Eye (tissue), 1 donor: ENCODE measurements around the gene CCDC6.
A peak's percentile ranks its signal among the peaks of the same experiment; 100 is the strongest.
"Not testable (repeated sequence)": the region's sequence is repeated elsewhere in the genome, so short reads cannot be mapped to it uniquely, and the experiment has no call there.

ENCODE experiments used
- DNase-seq: peaks from one replicate; pipeline ENCODE4 v3.0.0-alpha.2; 2015

CCDC6 gene

DNA sequence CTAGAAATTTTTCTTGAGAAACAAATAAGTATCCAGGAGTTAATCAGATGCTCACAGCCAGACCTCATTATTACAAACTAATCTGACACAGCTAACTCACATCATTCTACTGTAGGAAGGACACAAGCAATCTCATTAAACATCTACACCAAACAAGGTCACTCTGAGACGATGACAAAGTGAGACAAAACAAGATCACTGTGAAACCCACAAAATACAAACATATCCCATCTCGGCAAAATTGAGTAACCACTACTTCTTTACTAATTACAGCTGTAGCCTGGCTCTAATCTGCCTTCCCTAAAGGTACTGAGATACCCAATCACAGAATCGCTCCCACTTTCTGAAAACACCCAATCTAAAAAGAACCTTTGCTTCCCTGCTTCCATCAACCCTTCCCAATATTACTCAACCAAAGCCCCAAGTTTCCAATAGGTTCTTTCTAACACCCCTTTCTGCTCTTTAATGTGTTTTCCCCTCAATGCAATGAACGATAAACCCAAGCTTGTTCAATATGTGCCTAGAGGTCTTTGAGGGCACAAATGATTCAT is 26.9 kb downstream of the CCDC6 start:
- DNase-seq: no peak

DNA sequence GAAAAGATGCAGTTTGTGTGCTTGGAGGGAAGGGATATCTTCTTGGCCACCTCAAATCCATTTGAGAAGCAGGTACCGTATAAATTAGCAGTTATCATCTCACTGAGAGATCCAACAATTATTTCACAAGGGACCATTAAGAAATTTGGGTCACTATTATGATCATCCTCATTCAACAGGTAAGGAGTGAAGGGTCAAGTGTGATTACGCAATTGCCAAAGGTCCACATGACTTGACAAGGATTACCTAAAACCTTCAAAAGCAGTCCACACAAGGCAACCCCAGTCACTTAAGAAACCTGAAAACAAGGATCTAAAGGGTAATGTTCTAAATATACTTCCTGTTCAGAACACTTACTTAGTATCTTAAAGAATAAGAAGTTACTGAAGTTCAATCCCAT is 27.4 kb downstream of the CCDC6 start:
- DNase-seq: no peak

GRCh38 chr10:59878289-59878688 is 28.1 kb downstream of the CCDC6 start:
- DNase-seq: no peak

DNA sequence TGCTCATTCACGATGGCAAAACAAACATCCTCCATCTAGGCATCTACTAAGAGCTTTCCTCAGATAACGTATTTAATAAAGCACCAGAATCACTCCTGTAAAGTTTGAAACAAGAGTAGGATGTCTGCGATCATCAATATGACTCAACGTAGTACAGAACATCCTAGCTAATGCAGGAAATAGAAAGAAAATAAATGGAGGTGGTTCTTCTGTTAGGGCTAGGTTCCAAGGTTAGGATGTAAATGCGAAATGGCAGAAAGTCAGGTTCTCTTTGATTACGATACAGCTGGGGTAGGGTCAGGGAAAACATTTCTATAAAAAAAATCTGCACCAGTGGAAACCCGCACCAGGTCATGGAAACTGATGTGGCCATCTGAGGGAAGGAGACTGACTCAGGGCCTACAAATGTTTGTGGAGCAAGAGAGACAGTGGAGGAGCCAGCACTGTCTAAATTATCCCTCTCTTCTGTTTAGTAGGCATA is 29.1 kb downstream of the CCDC6 start:
- no peak for DNase-seq

DNA sequence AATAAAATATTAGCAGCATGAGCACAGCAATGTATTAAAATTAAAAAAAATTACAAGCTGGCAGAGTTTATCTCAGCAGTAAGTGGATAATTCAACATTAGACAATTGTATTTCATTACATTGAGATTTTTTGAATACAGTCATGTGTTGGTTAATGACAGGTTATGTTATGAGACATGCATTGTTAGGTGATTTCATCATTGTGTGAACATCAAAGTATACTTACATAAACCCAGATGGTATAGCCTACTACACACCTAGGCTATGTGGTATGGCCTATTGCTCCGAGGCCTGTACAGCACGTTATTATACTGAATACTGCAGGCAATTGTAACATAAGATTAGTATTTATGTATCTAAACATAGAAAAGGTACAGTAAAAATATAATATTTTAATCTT is 29.7 kb downstream of the CCDC6 start:
- no peak for DNase-seq

DNA sequence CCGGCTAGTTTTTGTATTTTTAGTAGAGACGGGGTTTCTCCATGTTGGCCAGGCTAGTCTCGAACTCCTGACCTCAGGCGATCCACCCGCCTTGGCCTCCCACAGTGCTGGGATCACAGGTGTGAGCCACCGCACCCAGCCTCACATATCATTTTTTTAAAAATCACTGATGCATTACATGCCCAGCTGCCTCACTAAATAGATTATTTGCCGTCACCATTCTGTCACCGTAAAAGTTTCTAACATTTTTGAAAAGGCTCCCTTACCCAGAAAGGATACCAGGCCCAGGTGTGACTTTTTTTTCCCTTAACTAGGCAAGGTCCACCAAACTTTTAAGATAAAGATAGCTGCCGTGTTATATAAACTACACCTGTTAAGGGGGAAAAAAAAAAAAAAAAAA is 30.1 kb downstream of the CCDC6 start:
- DNase-seq: not testable (repeated sequence)

DNA sequence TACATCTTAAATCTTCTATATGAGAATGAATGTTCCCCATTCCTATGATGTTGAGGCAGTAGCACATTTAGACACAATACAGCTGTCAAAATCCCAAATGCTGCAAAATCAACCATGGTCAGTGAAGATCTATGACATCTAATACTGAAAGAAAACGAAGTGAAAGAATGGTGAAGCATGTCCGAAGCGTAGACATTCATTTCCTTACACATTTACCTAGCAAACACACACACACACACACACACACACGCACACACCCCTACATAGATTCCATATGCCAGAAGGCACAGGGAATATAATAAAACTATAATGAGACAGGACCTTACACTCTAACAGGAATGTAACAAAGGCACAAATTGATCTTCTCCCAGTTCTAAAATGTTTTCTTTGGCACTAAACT is 32.5 kb downstream of the CCDC6 start:
- DNase-seq: no peak

DNA sequence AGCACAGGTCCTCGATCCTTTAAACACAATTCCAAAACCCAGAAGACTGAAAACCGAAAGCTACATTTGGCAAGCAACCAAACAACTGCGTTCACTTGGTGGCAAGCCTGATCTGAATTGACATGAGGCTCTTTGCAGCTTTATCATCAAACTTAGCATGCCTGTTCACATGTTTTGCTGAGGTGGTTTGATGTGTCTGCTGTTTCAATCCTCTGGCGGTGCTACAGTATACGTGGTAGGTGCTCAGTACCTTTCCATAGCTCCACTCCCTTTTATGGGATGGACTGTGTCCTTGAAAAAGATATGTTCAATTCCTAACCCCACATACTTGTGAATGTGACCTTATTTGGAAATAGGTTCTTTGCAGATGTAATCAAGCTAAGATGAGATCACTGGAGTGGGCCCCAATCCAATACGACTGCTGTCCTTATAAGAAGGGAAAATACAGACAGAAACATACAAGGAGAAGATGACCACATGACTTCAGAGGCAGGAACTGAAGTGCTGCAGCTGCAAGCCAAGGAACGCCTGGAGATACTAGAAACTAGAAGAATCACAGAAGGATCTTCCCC is 33.4 kb downstream of the CCDC6 start:
- DNase-seq: peak; percentile 30

- no peak for DNase-seq
Measured at GRCh38 chr10:59870152-59870551, 36.2 kb downstream of the CCDC6 start.

GRCh38 chr10:59869594-59869940 is 36.8 kb downstream of the CCDC6 start:
- no peak for DNase-seq

GRCh38 chr10:59868696-59869593 is 37.4 kb downstream of the CCDC6 start:
- no peak for DNase-seq

DNA sequence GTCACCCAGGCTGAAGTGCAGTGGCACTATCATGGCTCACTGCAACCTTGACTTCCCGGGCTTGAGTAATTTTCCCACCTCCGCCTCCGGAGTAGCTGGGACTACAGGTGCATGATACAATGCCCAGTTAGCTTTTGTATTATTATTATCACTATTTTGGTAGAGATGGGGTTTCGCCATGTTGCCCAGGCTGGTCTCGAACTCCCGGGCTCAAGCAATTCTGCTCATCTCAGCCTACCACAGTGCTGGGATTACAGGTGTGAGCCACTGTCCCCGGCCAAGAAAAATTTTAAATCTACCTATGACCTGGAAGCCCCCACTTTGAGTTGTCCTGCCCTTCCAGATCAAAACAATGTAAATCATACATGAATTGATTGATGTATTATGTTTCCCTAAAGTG is 38.8 kb downstream of the CCDC6 start:
- DNase-seq: no peak

DNA sequence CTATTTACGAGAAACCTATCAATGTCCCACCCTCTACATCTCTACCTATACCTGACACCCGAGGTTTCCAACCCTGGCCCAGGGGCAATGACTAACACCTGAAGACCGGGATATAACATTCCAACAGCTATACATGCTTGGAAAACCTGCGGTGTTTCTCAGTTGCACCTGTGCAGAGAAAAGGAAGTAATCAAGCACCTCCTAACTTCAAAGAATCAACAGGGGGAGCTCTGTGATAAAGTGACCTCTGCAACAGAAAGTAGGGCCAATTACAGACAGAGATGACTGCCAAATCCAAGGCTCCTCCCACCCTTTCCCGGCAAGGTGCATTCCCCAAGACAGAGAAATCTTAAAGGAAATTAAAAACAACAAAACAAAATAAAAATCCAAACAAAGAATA is 41.3 kb downstream of the CCDC6 start:
- DNase-seq: no peak

DNA sequence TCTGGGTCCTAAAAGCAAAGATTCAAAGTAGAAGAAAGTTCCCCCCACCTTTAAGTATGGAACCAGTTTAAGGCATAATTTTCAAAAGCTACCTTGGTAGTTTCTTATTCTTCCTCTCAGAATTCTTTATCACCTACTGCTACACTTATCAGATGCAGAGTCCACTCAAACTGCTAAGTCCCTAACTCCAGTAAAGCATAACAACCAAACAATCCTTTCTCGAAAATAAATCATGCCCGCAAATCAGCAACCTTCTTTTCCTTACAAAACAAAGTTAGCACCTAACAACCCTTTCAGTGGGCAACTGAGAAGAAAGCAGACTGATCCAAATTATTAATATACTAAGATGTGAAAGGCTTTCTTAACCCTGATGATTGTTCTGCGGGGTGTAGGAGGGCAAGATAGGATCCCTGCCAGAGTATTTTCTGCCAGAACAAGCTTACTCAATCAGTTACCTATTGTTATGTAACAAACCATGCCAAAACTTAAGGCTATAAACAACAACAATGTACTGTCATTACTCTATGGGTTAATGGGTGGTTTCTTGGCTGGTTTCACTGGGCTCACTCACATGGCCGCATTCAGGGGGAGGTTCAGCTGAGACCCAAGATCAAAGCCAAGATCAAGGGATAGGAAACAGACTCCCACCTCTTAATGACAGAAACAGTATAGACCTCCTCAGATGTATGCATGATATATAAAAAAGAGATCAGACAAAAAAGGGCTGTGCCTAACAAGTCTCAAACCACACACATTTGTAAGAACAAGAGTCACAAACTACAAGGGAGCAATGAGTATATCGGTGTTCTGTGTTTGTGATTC is 42.0 kb downstream of the CCDC6 start:
- DNase-seq: no peak

GRCh38 chr10:59859570-59859969 is 46.8 kb downstream of the CCDC6 start:
- DNase-seq: no peak

DNA sequence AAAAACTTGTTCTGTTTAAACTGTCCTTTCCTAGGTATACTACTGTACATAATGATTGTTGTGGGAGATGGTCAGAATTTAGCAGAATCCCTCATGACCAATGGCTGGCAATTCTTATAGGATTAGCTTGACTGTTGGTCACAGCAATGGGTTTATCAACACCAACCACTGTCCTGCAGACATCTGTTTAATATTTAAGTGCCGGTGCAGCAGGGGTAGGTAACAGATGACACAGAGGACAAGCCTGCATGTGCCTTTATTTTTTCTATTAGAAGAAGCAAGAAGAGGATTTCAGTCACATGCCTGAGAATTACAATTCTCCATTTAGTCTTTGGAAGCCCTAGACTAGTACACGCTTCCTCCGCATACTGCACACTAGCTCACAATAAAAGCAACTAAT is 48.4 kb downstream of the CCDC6 start:
- no peak for DNase-seq

DNA sequence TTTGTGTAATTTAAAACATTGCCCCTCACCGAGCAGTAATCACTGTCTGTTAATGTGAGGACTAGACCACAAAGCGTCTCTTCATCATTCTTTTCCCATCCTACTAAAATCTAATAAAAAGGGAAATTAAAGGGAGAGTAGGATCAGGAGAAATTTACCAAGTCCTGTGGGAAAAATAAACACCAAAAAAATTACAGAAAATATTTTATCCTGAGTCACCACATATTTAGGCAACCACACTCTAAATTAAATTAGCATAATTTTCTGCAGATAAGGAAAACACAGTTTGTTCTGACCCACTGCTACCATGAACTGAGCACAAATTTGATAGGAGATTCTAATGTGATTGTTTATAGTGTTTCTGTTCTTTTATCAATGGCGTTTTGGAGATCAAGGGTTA is 49.3 kb downstream of the CCDC6 start:
- no peak for DNase-seq

DNA sequence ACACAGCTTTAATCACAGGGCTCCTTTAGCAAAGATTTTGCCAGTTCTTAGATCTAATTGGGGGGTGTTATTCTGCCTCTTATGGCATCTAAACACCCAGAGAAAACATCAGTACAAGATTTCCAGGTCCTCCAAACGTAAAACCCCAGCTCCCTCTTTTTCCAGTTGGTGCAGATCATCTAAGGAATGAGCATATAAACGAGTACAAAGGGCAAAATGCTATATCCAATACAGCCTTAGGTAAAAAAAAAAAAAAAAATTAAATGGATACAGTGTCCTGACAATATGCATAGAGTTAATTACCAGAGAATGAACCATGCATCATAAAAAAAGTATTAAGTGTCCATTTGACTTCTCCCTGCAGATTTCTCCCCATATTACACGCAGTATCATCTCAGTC is 50.3 kb downstream of the CCDC6 start:
- no peak for DNase-seq

DNA sequence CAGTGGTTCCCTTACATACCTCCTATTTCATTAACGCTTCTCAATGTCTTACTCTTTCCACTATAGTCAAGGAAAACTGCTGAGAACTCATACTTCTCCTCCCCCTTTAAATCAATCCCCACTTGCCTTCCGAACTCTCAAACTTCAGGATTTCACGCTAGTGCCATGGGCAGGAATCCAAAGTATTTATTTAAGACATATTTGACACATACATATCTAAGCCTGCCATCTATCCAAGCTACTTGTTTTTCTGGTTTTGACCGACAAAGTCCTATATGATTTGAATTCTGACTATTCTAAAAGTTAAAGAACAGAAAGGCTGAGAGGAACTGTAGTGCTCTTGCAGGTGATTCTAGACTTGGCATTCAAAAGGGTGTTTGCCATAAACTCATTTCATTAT is 51.8 kb downstream of the CCDC6 start:
- no peak for DNase-seq

GRCh38 chr10:59852670-59853069 is 53.7 kb downstream of the CCDC6 start:
- DNase-seq: no peak

- DNase-seq: no peak
Measured at GRCh38 chr10:59851864-59852263, 54.5 kb downstream of the CCDC6 start.

- no peak for DNase-seq
Measured at GRCh38 chr10:59847888-59848287, 58.5 kb downstream of the CCDC6 start.

GRCh38 chr10:59847326-59847725 is 59.0 kb downstream of the CCDC6 start:
- peak; percentile 74 for DNase-seq
